ENCODE data around the gene GPR151. TPM values are rescaled to one million over a fixed set of nuclear protein-coding genes. Genes with fewer than 3 reads are reported as not detected.

The GPR151 gene
- total and polyA plus RNA-seq, 9 of the 15 experiments (the other 6 are each of a cell fraction or from before 2014, with no cell fraction given): 0.06 TPM; not detected in 8

GRCh38 chr5:146474065-146474464, 41.9 kb downstream of the GPR151 start:
- no peaks in the 10 kb centered on the region; the same call in 1 of the 3 replicates for H3K79me2 ChIP-seq (ENCODE audit: control insufficient read depth, insufficient read depth, low read length)
- no peak for FAIRE-seq
- no peaks in the 10 kb centered on the region for H3K4me1 ChIP-seq (replicated peaks in 1 of 2; ENCODE audit: control insufficient read depth in 2 of 2, insufficient read depth in 2 of 2, low read length in 2 of 2)
- intact Hi-C loops (cut with micrococcal nuclease): no loop called here
- DNase-seq (ENCODE audit: extremely low read depth in 1 of 4, low spot score in 3 of 4): no peak
- H3K9ac ChIP-seq (ENCODE audit: insufficient read depth in 1 of 2, low read depth in 2 of 2, low read length in 2 of 2): no peak overlapping the region
- in situ Hi-C loops (cut with MboI): no loop called here
- no peak overlapping the region for H3K4me3 ChIP-seq
- TF ChIP-seq PHF21A (IDR thresholded peaks at IDR 0.05; ENCODE audit: borderline replicate concordance, low read depth): no peak
- TF ChIP-seq, protein P1, sequence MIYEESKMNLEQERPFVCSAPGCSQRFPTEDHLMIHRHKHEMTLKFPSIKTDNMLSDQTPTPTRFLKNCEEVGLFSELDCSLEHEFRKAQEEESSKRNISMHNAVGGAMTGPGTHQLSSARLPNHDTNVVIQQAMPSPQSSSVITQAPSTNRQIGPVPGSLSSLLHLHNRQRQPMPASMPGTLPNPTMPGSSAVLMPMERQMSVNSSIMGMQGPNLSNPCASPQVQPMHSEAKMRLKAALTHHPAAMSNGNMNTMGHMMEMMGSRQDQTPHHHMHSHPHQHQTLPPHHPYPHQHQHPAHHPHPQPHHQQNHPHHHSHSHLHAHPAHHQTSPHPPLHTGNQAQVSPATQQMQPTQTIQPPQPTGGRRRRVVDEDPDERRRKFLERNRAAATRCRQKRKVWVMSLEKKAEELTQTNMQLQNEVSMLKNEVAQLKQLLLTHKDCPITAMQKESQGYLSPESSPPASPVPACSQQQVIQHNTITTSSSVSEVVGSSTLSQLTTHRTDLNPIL (CRISPR knock-in tag; IDR thresholded peaks at IDR 0.05): no peak
- no peak for TF ChIP-seq E2F3 (CRISPR knock-in tag; IDR thresholded peaks at IDR 0.05)
- TF ChIP-seq ZBTB49 (CRISPR knock-in tag; IDR thresholded peaks at IDR 0.05; ENCODE audit: borderline replicate concordance): no peak
- TF ChIP-seq, protein P2, sequence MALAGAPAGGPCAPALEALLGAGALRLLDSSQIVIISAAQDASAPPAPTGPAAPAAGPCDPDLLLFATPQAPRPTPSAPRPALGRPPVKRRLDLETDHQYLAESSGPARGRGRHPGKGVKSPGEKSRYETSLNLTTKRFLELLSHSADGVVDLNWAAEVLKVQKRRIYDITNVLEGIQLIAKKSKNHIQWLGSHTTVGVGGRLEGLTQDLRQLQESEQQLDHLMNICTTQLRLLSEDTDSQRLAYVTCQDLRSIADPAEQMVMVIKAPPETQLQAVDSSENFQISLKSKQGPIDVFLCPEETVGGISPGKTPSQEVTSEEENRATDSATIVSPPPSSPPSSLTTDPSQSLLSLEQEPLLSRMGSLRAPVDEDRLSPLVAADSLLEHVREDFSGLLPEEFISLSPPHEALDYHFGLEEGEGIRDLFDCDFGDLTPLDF (CRISPR knock-in tag; IDR thresholded peaks at IDR 0.05): no peak
- TF ChIP-seq ZNF140 (CRISPR knock-in tag; IDR thresholded peaks at IDR 0.05): no peak
- no peak for TF ChIP-seq JUN (IDR thresholded peaks at IDR 0.05; ENCODE audit: borderline replicate concordance, low read depth, low read length)
- no peak for TF ChIP-seq JUN (CRISPR knock-in tag; IDR thresholded peaks at IDR 0.05; ENCODE audit: borderline replicate concordance)
- TF ChIP-seq POLR2A (conservative IDR thresholded peaks at IDR 0.05): no peak
- TF ChIP-seq SAFB2 (IDR thresholded peaks at IDR 0.05; ENCODE audit: borderline replicate concordance, low read depth, low read length, severe bottlenecking): no peak
- no peak overlapping the region for H2AFZ ChIP-seq (ENCODE audit: low read depth, low read length)
- no peaks in the 10 kb centered on the region for H4K20me1 ChIP-seq (replicated peaks; ENCODE audit: control insufficient read depth, insufficient read depth, low read length)
- H3K9me1 ChIP-seq (ENCODE audit: control insufficient read depth, insufficient read depth, low read length): no peaks in the 10 kb centered on the region
- ChIA-PET CTCF (ENCODE audit: low intra/inter-chr PET ratio) (no interaction called here), POLR2A (interaction anchor here (0.5 to 2.1 kb wide), 3 partner anchors 24 to 247 kb away, joined by 3 to 6 read pairs (median 4); no protein-coding TSS in a partner anchor)
- ATAC-seq: no peak
- peaks cover 95% of the 10 kb centered on the region for H3K36me3 ChIP-seq (ENCODE audit: control insufficient read depth, insufficient read depth, low read length)
- no peak overlapping the region for H3K27ac ChIP-seq (ENCODE audit: extremely low read depth, low read depth, low read length)
- 100% methylated on average over 1 of the region's 1 CpG for WGBS (ENCODE audit: insufficient coverage, low coverage, missing lambda C conversion rate)
- BruUV-seq (replicated peaks): no TSS peak
- H3K27me3 ChIP-seq (ENCODE audit: control insufficient read depth in 2 of 2, insufficient read depth in 2 of 2, low read length in 2 of 2): no peaks in the 10 kb centered on the region
- no peak overlapping the region for H3K4me2 ChIP-seq (ENCODE audit: insufficient read depth, low read length)
- no peaks in the 10 kb centered on the region for H3K9me3 ChIP-seq (replicated peaks; ENCODE audit: control insufficient read depth, insufficient read depth, low read depth, low read length)

Measured in K562 (cell line).